ENCODE measurements around the gene BCL7A. TPM values are rescaled to one million over a fixed set of nuclear protein-coding genes. Genes with fewer than 3 reads are reported as not detected.
A peak's percentile ranks its signal among the peaks of the same experiment; 100 is the strongest.

The BCL7A gene
- total and polyA plus RNA-seq, 9 of the 15 experiments (the other 6 are each of a cell fraction or from before 2014, with no cell fraction given): 0.25 to 21.9 (median 14.9) TPM

- no peak for TF ChIP-seq XRCC3 (IDR thresholded peaks at IDR 0.05)
- TF ChIP-seq SREBF2 (CRISPR knock-in tag; IDR thresholded peaks at IDR 0.05): no peak
- no peak for TF ChIP-seq TCF7 (IDR thresholded peaks at IDR 0.05; ENCODE audit: borderline replicate concordance)
- no peak for TF ChIP-seq ESRRB (CRISPR knock-in tag; IDR thresholded peaks at IDR 0.05; ENCODE audit: borderline replicate concordance)
- TF ChIP-seq ZNF75A (CRISPR knock-in tag; IDR thresholded peaks at IDR 0.05): no peak
- TF ChIP-seq PML (IDR thresholded peaks at IDR 0.05; ENCODE audit: low read length): peak; percentile 50; the same call in 1 of the 2 replicates
- TF ChIP-seq POLR2H (tag; IDR thresholded peaks at IDR 0.05; ENCODE audit: low read depth): no peak
- no peak for TF ChIP-seq SREBF1 (IDR thresholded peaks at IDR 0.05; ENCODE audit: borderline replicate concordance, low read depth, low read length)
- TF ChIP-seq ZNF766 (CRISPR knock-in tag; conservative IDR thresholded peaks at IDR 0.05): 0 out of 2 replicates have a peak, but pooled peaks have one; percentile 18
- TF ChIP-seq PTTG1 (tag; IDR thresholded peaks at IDR 0.05; ENCODE audit: low read depth): no peak
- TF ChIP-seq CBX5 (IDR thresholded peaks at IDR 0.05; ENCODE audit: borderline replicate concordance, low read depth): no peak
- no peak for TF ChIP-seq POLR2A (conservative IDR thresholded peaks at IDR 0.05)
- TF ChIP-seq CHCHD3 (CRISPR knock-in tag; IDR thresholded peaks at IDR 0.05): no peak
- no peak for TF ChIP-seq ZNF407 (IDR thresholded peaks at IDR 0.05; ENCODE audit: low read depth)
- no peak for TF ChIP-seq HOMEZ (CRISPR knock-in tag; IDR thresholded peaks at IDR 0.05)
- no peak for TF ChIP-seq MCM7 (IDR thresholded peaks at IDR 0.05)
- no peak for TF ChIP-seq PHB2 (IDR thresholded peaks at IDR 0.05; ENCODE audit: low read depth)
- TF ChIP-seq HDAC8 (tag; IDR thresholded peaks at IDR 0.05): no peak
- TF ChIP-seq RBM17 (IDR thresholded peaks at IDR 0.05; ENCODE audit: borderline replicate concordance, low read depth, low read length): no peak
- no peak for TF ChIP-seq TAF7 (tag; IDR thresholded peaks at IDR 0.05)
- peak; percentile 91 for TF ChIP-seq CBFA2T3 (IDR thresholded peaks at IDR 0.05)
- no peak for TF ChIP-seq MED1 (CRISPR knock-in tag; IDR thresholded peaks at IDR 0.05; ENCODE audit: borderline replicate concordance)
- no peak for TF ChIP-seq ZNF133 (CRISPR knock-in tag; IDR thresholded peaks at IDR 0.05)
These were observed 61.1 kb downstream of the BCL7A start (continued) for GRCh38 chr12:122082621-122083356.
